Spleen (tissue), 13 donors: ENCODE data around the gene ME1. TPM values are rescaled to one million over a fixed set of nuclear protein-coding genes. Genes with fewer than 3 reads are reported as not detected.
A peak's percentile ranks its signal among the peaks of the same experiment; 100 is the strongest.

Experiments
- DNase-seq: peaks from one replicate; pipeline ENCODE4 v3.0.0-alpha.2; 2020
- H3K27ac ChIP-seq, 8 donors: fragments of 200-600 bp; sonication (generic) in 7 of 8; 1 replicate in 4 of 8; 2 replicates in 4 of 8; pipeline versions ENCODE4 v1.5.0 to v1.8.0; 2016 to 2021; ENCODE audit warnings: inconsistent platforms in 4 of 8, mild to moderate bottlenecking in 4 of 8, moderate library complexity in 1 of 8
- H3K27me3 ChIP-seq, 7 donors: fragments of 200-600 bp; sonication (generic) in 6 of 7; replicated peaks in 1 of 7; 1 replicate in 4 of 7; 2 replicates in 3 of 7; pipeline versions ENCODE4 v1.5.0 to v1.8.0; 2016 to 2021; ENCODE audit warnings: inconsistent platforms in 3 of 7, mild to moderate bottlenecking in 1 of 7
- H3K36me3 ChIP-seq, 6 donors: fragments of 200-600 bp; sonication (generic) in 5 of 6; 1 replicate in 4 of 6; 2 replicates in 2 of 6; pipeline versions ENCODE4 v1.5.0 to v1.8.0; 2016 to 2021; ENCODE audit warnings: inconsistent platforms in 2 of 6
- H3K4me1 ChIP-seq, 6 donors: fragments of 200-600 bp; sonication (generic) in 5 of 6; 1 replicate in 3 of 6; 2 replicates in 3 of 6; pipeline versions ENCODE4 v1.5.0 to v1.8.0; 2016 to 2021; ENCODE audit warnings: inconsistent platforms in 3 of 6
- H3K4me3 ChIP-seq, 8 donors: fragments of 200-600 bp; sonication (generic) in 7 of 8; 1 replicate in 4 of 8; 2 replicates in 4 of 8; pipeline versions ENCODE4 v1.5.0 to v1.8.0; 2016 to 2021; ENCODE audit warnings: inconsistent platforms in 4 of 8, mild to moderate bottlenecking in 4 of 8, moderate library complexity in 2 of 8
- H3K9me3 ChIP-seq, 8 donors: fragments of 200-600 bp; sonication (generic) in 7 of 8; 1 replicate in 4 of 8; 2 replicates in 4 of 8; pipeline versions ENCODE4 v1.5.0 to v1.8.0; 2016 to 2021; ENCODE audit warnings: inconsistent platforms in 4 of 8
- CTCF ChIP-seq, 11 experiments: fragments of 200-600 bp in 7 of 11; fragments of 450-650 bp in 4 of 11; sonication (generic) in 4 of 11; IDR thresholded peaks in 8 of 11; conservative IDR thresholded peaks in 3 of 11; 1 replicate in 7 of 11; 2 replicates in 4 of 11; pipeline versions ENCODE4 v1.4.0 to v1.8.0; 2016 to 2021; ENCODE audit warnings: antibody characterized with exemption in 11 of 11, inconsistent platforms in 4 of 11, mild to moderate bottlenecking in 1 of 11
- POLR2A ChIP-seq, 3 donors: fragments of 450-650 bp; IDR thresholded peaks; one replicate each; pipeline ENCODE4 v1.5.1; 2017; ENCODE audit warnings: antibody characterized with exemption in 3 of 3, mild to moderate bottlenecking in 1 of 3
- POLR2AphosphoS5 ChIP-seq, 3 donors: sonication (generic); formaldehyde crosslinking; IDR thresholded peaks; one replicate each; pipeline ENCODE4 v1.5.1; 2017; ENCODE audit warnings: antibody characterized with exemption in 3 of 3
- WGBS, 5 donors: extraction: QIAGEN DNeasy Blood & Tissue Kit in 3 of 5; methylation state at CpG; one replicate each; pipeline versions ENCODE4 v1.1.5 to v1.1.7; 2013 to 2018; 5-methylcytosine and 5-hydroxymethylcytosine counted together
- intact Hi-C: fragments of 100-400 bp; cut with DNase I; formaldehyde crosslinking; loops from one replicate; pipeline ENCODE4 v1.15.0; 2023; ENCODE audit warnings: low total_unique reads
- long read RNA-seq, 2 donors: transcript quantifications; one replicate each; lab custom pipeline, GENCODE V29; 2026
- polyA plus RNA-seq, 3 donors: library from polyadenylated mRNA; stranded (reverse); fragments of 200-250 nt; gene quantifications; one replicate each; pipeline ENCODE4 v1.2.1, GENCODE V29; 2013
- total RNA-seq, 7 donors: library from RNA; depleted of rRNA in 3 of 7; stranded (reverse); fragments of >200 nt in 3 of 7; fragmentation: NEBNext Ultra II Directional in 4 of 7; extraction: Animal tissue kit (Norgen Biotek cat#: 25700) in 4 of 7; gene quantifications; one replicate each; pipeline versions ENCODE4 v1.1.0 to v1.2.1, GENCODE V29; 2016 to 2021
- donor health status: healthy with polysubstance abuse.
- donor health status: DM: no; HTN: no; CAD: no; lungs with moderate emphysema.
- donor health status: DM: no; HTN: no; CAD: no.
- donor health status: Bipolar disorder and iron deficiency.
- donor health status: healthy.
- donor health status: DM: no; HTN: no; CAD: no.
- donor health status: DM: yes; HTN: yes; CAD: no.

ME1 gene
- total RNA-seq (10 to 100 TPM in 4 of 7 donors, 1 to 10 TPM in 3; 7.5 to 19.4 (median 12.8) TPM), polyA plus RNA-seq (1 to 10 TPM; 1.8 to 6.2 (median 2.4) TPM)
- long read RNA-seq, donor 1, partial matches to known transcripts = 0 of 2 reads
- long read RNA-seq, donor 1, other reads (novel, unspliced or antisense) = 0 of 2 reads
- long read RNA-seq, donor 2, partial matches to known transcripts = 0 of 1 reads
- long read RNA-seq, donor 2, other reads (novel, unspliced or antisense) = 0 of 1 reads

- peaks cover 0 to 16% (median 9%) of the 10 kb centered on the region in 7 donors for H3K27me3 ChIP-seq
- peak; percentile 89 for DNase-seq
- H3K36me3 ChIP-seq = no peaks in the 10 kb centered on the region
- peaks cover 0 to 1% (median 0%) of the 10 kb centered on the region in 8 donors for H3K9me3 ChIP-seq
- H3K27ac ChIP-seq = peak within 1 kb of the TSS in 6 of 8 donors; percentile 44 to 79 (median 58)
- peak within 1 kb of the TSS; percentile 6 to 71 (median 45) for H3K4me3 ChIP-seq
- intact Hi-C loops = no loop called here
- peaks cover 0 to 32% (median 10%) of the 10 kb centered on the region in 6 donors for H3K4me1 ChIP-seq
- TF ChIP-seq CTCF (IDR thresholded peaks at IDR 0.05 in 8 of 11, conservative IDR thresholded peaks at IDR 0.05 in 3 of 11) = no peak
- peak in 2 of 3 donors; percentile 46 to 79 for TF ChIP-seq POLR2AphosphoS5 (IDR thresholded peaks at IDR 0.05)
- TF ChIP-seq POLR2A (IDR thresholded peaks at IDR 0.05) = no peak
- WGBS, 5 donors = 18 to 39% (median 18%) methylated on average over 22 to 74 of the region's 74 CpGs
Measured at GRCh38 chr6:83430611-83431544, at the start of gene ME1. Gene ME1 (minus strand): TSS chr6:83431051. CDS start chr6:83430954, 97 bp downstream.

- intact Hi-C loops = no loop called here
- 80 to 94% (median 83%) methylated on average over 1 of the region's 1 CpG for WGBS, 5 donors
- DNase-seq = no peak
- no peak overlapping the region for H3K27ac ChIP-seq
- H3K36me3 ChIP-seq = no peaks in the 10 kb centered on the region
- TF ChIP-seq POLR2A (IDR thresholded peaks at IDR 0.05) = no peak
- TF ChIP-seq CTCF (IDR thresholded peaks at IDR 0.05 in 8 of 11, conservative IDR thresholded peaks at IDR 0.05 in 3 of 11) = no peak
- no peak for TF ChIP-seq POLR2AphosphoS5 (IDR thresholded peaks at IDR 0.05)
- no peaks in the 10 kb centered on the region for H3K9me3 ChIP-seq
- H3K4me3 ChIP-seq = no peak overlapping the region
- no peaks in the 10 kb centered on the region for H3K27me3 ChIP-seq
- H3K4me1 ChIP-seq = no peaks in the 10 kb centered on the region
Measured at GRCh38 chr6:83480470-83480869, 49.6 kb upstream of the ME1 start.

- Histone ChIP-seq H3K27me3 (no peaks in the 10 kb centered on the region), H3K4me3 (no peak overlapping the region), H3K27ac (no peak overlapping the region), H3K4me1 (no peaks in the 10 kb centered on the region), H3K36me3 (no peaks in the 10 kb centered on the region), H3K9me3 (no peaks in the 10 kb centered on the region)
- intact Hi-C loops = no loop called here
- no peak for DNase-seq
- WGBS, 5 donors = 76 to 92% (median 79%) methylated on average over 1 of the region's 1 CpG
- TF ChIP-seq CTCF (IDR thresholded peaks at IDR 0.05 in 8 of 11, conservative IDR thresholded peaks at IDR 0.05 in 3 of 11) = no peak
- no peak for TF ChIP-seq POLR2A (IDR thresholded peaks at IDR 0.05)
- no peak for TF ChIP-seq POLR2AphosphoS5 (IDR thresholded peaks at IDR 0.05)
Measured at GRCh38 chr6:83479389-83479788, 48.5 kb upstream of the ME1 start.

- Histone ChIP-seq H3K4me3 (no peak overlapping the region), H3K27me3 (no peaks in the 10 kb centered on the region), H3K4me1 (no peaks in the 10 kb centered on the region), H3K27ac (no peak overlapping the region), H3K9me3 (no peaks in the 10 kb centered on the region), H3K36me3 (no peaks in the 10 kb centered on the region)
- TF ChIP-seq POLR2AphosphoS5 (IDR thresholded peaks at IDR 0.05) (no peak), CTCF (IDR thresholded peaks at IDR 0.05 in 8 of 11, conservative IDR thresholded peaks at IDR 0.05 in 3 of 11) (no peak), POLR2A (IDR thresholded peaks at IDR 0.05) (no peak)
- no peak for DNase-seq
- intact Hi-C loops = no loop called here
- 93 to 100% (median 95%) methylated on average over 1 of the region's 1 CpG for WGBS, 5 donors
Measured at GRCh38 chr6:83476971-83477370, 46.1 kb upstream of the ME1 start.
